Embryonic facial prominence (tissue), 1 donor: Measurements from ENCODE around the gene KLK3.

ENCODE experiments used
- DNase-seq: peaks from one replicate; pipeline ENCODE4 v3.0.0-alpha.2; 2016; ENCODE audit errors: extremely low spot score

KLK3 gene

GRCh38 chr19:50831026-50831396 lies 23.7 kb upstream of the KLK3 start:
- no peak for DNase-seq

GRCh38 chr19:50832666-50833065 lies 22.0 kb upstream of the KLK3 start:
- no peak for DNase-seq

GRCh38 chr19:50833117-50833801 lies 21.5 kb upstream of the KLK3 start, which contains the start of gene KLK15:
KLK15 (minus strand) TSS chr19:50833574; CDS start chr19:50831492, 2,082 bp downstream.
- DNase-seq, result no peak

- DNase-seq, result no peak
These were observed 20.9 kb upstream of the KLK3 start for GRCh38 chr19:50833802-50834167.

GRCh38 chr19:50835103-50835784 lies 19.5 kb upstream of the KLK3 start:
- DNase-seq, result no peak

- no peak for DNase-seq
These were observed 18.8 kb upstream of the KLK3 start for GRCh38 chr19:50835785-50836542.

- no peak for DNase-seq
These were observed 18.0 kb upstream of the KLK3 start for GRCh38 chr19:50836543-50837195.

- DNase-seq, result no peak
These were observed 17.4 kb upstream of the KLK3 start for GRCh38 chr19:50837300-50837699.

GRCh38 chr19:50838239-50838638 lies 16.5 kb upstream of the KLK3 start:
- DNase-seq, result no peak

- no peak for DNase-seq
These were observed 14.7 kb upstream of the KLK3 start for GRCh38 chr19:50839712-50840655.

GRCh38 chr19:50842130-50842529 lies 12.6 kb upstream of the KLK3 start:
- no peak for DNase-seq

GRCh38 chr19:50843205-50843604 lies 11.5 kb upstream of the KLK3 start:
- no peak for DNase-seq

- no peak for DNase-seq
These were observed 11.0 kb upstream of the KLK3 start for GRCh38 chr19:50843701-50844221.

GRCh38 chr19:50844296-50844935 lies 10.3 kb upstream of the KLK3 start:
- no peak for DNase-seq

GRCh38 chr19:50850738-50851137 lies 4.0 kb upstream of the KLK3 start:
- DNase-seq, result no peak

- no peak for DNase-seq
These were observed 3.1 kb upstream of the KLK3 start for GRCh38 chr19:50851620-50852019.

- no peak for DNase-seq
These were observed 2.7 kb downstream of the KLK3 start for GRCh38 chr19:50857366-50857765.

GRCh38 chr19:50858886-50859285 lies 4.2 kb downstream of the KLK3 start:
- no peak for DNase-seq

- DNase-seq, result no peak
These were observed 5.1 kb downstream of the KLK3 start for GRCh38 chr19:50859849-50860248.

- DNase-seq, result no peak
These were observed 6.3 kb downstream of the KLK3 start for GRCh38 chr19:50861010-50861409.
